GM12878 (cell line): ENCODE results near the gene CD96.

ENCODE experiments used
- CEBPB ChIP-seq, 2 experiments: fragments of 150-350 bp in 1 of 2; IDR thresholded peaks; 2 replicates each; pipeline ENCODE4 v1.6.1; 2012 to 2014; ENCODE audit warnings: low read depth in 2 of 2, low read length in 2 of 2, borderline replicate concordance in 1 of 2, inconsistent platforms in 1 of 2
- FOXM1 ChIP-seq: IDR thresholded peaks from 2 replicates; pipeline ENCODE4 v1.6.1; 2012; ENCODE audit warnings: low read depth, mild to moderate bottlenecking, inconsistent platforms, low read length, moderate library complexity
- GABPA ChIP-seq: IDR thresholded peaks from 2 replicates; pipeline ENCODE4 v1.6.1; 2014; ENCODE audit warnings: antibody characterized with exemption, low read depth, mild to moderate bottlenecking, inconsistent platforms
- RAD21 ChIP-seq: IDR thresholded peaks from 2 replicates; pipeline ENCODE4 v1.6.1; 2011; ENCODE audit warnings: mild to moderate bottlenecking, low read depth, low read length, moderate library complexity; ENCODE audit not compliant: insufficient read depth
- RUNX3 ChIP-seq: IDR thresholded peaks from 2 replicates; pipeline ENCODE4 v1.6.1; 2012; ENCODE audit warnings: low read length, inconsistent platforms
- SIX5 ChIP-seq: IDR thresholded peaks from 2 replicates; pipeline ENCODE4 v1.6.1; 2011; ENCODE audit warnings: mild to moderate bottlenecking, low read depth, low read length, moderate library complexity; ENCODE audit not compliant: severe bottlenecking
- SP1 ChIP-seq: IDR thresholded peaks from one replicate; pipeline ENCODE4 v1.6.1; 2011; ENCODE audit warnings: low read depth, low read length
- TAF1 ChIP-seq: IDR thresholded peaks from 2 replicates; pipeline ENCODE4 v1.6.1; 2011; ENCODE audit warnings: mild to moderate bottlenecking, low read depth, low read length, borderline replicate concordance
- TARDBP ChIP-seq: IDR thresholded peaks from 2 replicates; pipeline ENCODE4 v1.6.1; 2016; ENCODE audit warnings: borderline replicate concordance
- TF ChIP-seq, protein P1 (sequence below): fragments of 450-650 bp; IDR thresholded peaks from 2 replicates; pipeline ENCODE4 v1.6.1; 2018; ENCODE audit warnings: borderline replicate concordance, mild to moderate bottlenecking; ENCODE audit not compliant: partially characterized antibody
- TF ChIP-seq, protein P2 (sequence below), 3 experiments: IDR thresholded peaks in 2 of 3; conservative IDR thresholded peaks in 1 of 3; 2 replicates each; pipeline ENCODE4 v1.5.1; 2011; ENCODE audit warnings: low read depth in 3 of 3, low read length in 3 of 3, mild to moderate bottlenecking in 3 of 3, control low read depth in 2 of 3, moderate library complexity in 2 of 3, inconsistent platforms in 1 of 3, mixed read lengths in 1 of 3; ENCODE audit not compliant: control insufficient read depth in 2 of 3, insufficient read depth in 1 of 3; ENCODE audit errors: extremely low read depth in 1 of 3
- TF ChIP-seq, protein P3 (sequence below): IDR thresholded peaks from 2 replicates; pipeline ENCODE4 v1.6.1; 2011; ENCODE audit warnings: low read depth, low read length, improper control_type of control experiment, borderline replicate concordance

DNA sequence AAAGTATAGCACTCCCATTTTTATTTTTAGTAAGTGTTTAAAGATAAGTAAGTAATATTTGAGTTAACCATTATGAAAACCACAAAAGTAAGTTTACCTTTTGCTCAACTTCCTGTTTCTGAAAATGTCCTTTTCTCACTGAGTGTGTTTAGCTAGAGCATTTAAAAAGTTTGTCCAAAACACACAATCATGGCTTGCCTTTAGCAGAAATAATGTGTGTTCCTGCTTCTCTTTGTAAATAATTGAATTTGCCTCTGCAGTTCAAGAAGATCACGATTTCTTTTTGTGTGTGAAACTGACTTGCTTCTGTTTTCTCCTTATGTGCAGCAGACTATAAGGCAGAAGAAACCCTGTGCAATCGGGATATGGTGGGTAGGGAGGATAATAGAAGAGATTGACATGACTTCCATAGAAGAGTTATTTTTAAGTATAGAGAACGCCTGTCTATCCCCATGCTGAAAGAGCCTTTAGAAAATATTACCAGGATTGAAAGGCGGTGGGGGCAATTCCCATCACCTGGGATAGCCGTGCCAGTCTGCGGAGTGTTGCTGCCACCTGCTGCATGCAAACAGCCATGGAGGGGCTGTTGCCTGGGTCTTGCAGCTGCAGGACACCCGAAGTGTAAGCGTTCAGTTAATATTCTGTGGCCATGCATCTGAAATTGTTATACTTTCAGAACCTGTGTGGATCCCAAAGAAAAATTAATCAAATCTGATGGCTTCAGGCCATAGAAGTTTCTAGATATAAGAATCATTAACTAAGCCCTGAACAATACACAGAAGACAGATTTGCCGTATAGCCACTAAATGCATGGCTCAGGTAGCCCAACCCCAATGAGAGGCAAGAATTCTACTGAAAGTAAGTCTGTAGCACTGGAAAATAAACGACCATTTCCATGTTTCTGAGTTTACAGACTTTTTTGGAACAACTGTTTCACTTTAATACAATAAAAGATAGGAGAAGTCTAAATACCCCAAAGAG is 2.4 kb upstream of the CD96 start:
- TF ChIP-seq RAD21 (peak; percentile 80), TARDBP (no peak), SIX5 (no peak), GABPA (no peak), CEBPB (IDR thresholded peaks at IDR 0.05; ENCODE audit: borderline replicate concordance in 1 of 2, low read depth in 2 of 2, low read length in 2 of 2) (no peak), TAF1 (no peak), RUNX3 (peak; percentile 59; the same call in 1 of the 2 replicates), FOXM1 (no peak), SP1 (no peak)
- TF ChIP-seq, protein P1, sequence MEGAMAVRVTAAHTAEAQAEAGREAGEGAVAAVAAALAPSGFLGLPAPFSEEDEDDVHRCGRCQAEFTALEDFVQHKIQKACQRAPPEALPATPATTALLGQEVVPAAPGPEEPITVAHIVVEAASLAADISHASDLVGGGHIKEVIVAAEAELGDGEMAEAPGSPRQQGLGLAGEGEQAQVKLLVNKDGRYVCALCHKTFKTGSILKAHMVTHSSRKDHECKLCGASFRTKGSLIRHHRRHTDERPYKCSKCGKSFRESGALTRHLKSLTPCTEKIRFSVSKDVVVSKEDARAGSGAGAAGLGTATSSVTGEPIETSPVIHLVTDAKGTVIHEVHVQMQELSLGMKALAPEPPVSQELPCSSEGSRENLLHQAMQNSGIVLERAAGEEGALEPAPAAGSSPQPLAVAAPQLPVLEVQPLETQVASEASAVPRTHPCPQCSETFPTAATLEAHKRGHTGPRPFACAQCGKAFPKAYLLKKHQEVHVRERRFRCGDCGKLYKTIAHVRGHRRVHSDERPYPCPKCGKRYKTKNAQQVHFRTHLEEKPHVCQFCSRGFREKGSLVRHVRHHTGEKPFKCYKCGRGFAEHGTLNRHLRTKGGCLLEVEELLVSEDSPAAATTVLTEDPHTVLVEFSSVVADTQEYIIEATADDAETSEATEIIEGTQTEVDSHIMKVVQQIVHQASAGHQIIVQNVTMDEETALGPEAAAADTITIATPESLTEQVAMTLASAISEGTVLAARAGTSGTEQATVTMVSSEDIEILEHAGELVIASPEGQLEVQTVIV: no peak
- TF ChIP-seq, protein P2, sequence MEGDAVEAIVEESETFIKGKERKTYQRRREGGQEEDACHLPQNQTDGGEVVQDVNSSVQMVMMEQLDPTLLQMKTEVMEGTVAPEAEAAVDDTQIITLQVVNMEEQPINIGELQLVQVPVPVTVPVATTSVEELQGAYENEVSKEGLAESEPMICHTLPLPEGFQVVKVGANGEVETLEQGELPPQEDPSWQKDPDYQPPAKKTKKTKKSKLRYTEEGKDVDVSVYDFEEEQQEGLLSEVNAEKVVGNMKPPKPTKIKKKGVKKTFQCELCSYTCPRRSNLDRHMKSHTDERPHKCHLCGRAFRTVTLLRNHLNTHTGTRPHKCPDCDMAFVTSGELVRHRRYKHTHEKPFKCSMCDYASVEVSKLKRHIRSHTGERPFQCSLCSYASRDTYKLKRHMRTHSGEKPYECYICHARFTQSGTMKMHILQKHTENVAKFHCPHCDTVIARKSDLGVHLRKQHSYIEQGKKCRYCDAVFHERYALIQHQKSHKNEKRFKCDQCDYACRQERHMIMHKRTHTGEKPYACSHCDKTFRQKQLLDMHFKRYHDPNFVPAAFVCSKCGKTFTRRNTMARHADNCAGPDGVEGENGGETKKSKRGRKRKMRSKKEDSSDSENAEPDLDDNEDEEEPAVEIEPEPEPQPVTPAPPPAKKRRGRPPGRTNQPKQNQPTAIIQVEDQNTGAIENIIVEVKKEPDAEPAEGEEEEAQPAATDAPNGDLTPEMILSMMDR (IDR thresholded peaks at IDR 0.05 in 2 of 3, conservative IDR thresholded peaks at IDR 0.05 in 1 of 3; ENCODE audit: control insufficient read depth in 2 of 3, extremely low read depth in 1 of 3, insufficient read depth in 1 of 3, low read depth in 3 of 3, low read length in 3 of 3): peak; percentile 70 to 94 (median 78)
- TF ChIP-seq, protein P3, sequence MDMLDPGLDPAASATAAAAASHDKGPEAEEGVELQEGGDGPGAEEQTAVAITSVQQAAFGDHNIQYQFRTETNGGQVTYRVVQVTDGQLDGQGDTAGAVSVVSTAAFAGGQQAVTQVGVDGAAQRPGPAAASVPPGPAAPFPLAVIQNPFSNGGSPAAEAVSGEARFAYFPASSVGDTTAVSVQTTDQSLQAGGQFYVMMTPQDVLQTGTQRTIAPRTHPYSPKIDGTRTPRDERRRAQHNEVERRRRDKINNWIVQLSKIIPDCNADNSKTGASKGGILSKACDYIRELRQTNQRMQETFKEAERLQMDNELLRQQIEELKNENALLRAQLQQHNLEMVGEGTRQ: no peak
